Gastrocnemius medialis (tissue), 4 donors: ENCODE results near the gene PTPN21.

Experiments
- POLR2A ChIP-seq, 2 donors: fragments of 450-650 bp; IDR thresholded peaks; one replicate each; pipeline ENCODE4 v1.6.1; 2017; ENCODE audit warnings: antibody characterized with exemption in 2 of 2, mild to moderate bottlenecking in 2 of 2, moderate library complexity in 2 of 2
- TF ChIP-seq, protein P1 (sequence below), 5 experiments: fragments of 450-650 bp in 3 of 5; fragments of 200-600 bp in 2 of 5; sonication (generic) in 2 of 5; IDR thresholded peaks in 4 of 5; conservative IDR thresholded peaks in 1 of 5; 1 replicate in 4 of 5; 2 replicates in 1 of 5; pipeline ENCODE4 v1.5.1; 2016 to 2019; ENCODE audit warnings: antibody characterized with exemption in 5 of 5, mild to moderate bottlenecking in 3 of 5, moderate library complexity in 3 of 5

- TF ChIP-seq, protein P1, sequence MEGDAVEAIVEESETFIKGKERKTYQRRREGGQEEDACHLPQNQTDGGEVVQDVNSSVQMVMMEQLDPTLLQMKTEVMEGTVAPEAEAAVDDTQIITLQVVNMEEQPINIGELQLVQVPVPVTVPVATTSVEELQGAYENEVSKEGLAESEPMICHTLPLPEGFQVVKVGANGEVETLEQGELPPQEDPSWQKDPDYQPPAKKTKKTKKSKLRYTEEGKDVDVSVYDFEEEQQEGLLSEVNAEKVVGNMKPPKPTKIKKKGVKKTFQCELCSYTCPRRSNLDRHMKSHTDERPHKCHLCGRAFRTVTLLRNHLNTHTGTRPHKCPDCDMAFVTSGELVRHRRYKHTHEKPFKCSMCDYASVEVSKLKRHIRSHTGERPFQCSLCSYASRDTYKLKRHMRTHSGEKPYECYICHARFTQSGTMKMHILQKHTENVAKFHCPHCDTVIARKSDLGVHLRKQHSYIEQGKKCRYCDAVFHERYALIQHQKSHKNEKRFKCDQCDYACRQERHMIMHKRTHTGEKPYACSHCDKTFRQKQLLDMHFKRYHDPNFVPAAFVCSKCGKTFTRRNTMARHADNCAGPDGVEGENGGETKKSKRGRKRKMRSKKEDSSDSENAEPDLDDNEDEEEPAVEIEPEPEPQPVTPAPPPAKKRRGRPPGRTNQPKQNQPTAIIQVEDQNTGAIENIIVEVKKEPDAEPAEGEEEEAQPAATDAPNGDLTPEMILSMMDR (IDR thresholded peaks at IDR 0.05 in 4 of 5, conservative IDR thresholded peaks at IDR 0.05 in 1 of 5): no peak
- no peak for TF ChIP-seq POLR2A (IDR thresholded peaks at IDR 0.05)
Observed at GRCh38 chr14:88584451-88584850, 29.6 kb upstream of the PTPN21 start.
